Stimulated activated CD8-positive, alpha-beta memory T cell treated with anti-CD3 and anti-CD28 coated beads, Interleukin-15, amount 100 ng/mL, for 4 hours (primary cell): ENCODE results near the gene IGFALS.

Experiments
- DNase-seq, 2 donors: peaks; one replicate each; pipeline ENCODE4 v3.0.0-alpha.2; 2020; ENCODE audit warnings: low read depth in 2 of 2

IGFALS gene

DNA sequence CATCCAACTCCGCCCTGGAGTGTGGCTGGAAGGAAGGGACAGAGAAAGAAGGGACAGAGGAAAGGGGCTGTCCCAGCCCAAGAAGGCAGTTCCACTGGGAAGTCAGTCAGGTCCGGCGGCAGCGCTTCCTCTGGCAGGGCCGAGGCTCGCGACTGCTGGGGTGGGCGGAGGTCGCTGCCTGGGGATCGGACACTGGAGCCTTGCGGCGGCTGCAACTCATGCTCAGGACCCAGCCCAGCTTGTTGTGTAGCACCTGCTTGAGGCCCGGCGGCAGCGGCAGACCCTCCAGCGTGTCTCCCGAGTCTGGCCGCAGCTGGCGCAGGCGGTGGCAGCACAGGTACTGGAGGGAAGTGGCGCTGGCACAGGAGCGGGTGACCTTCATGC is 16.5 kb downstream of the IGFALS start:
- no peak for DNase-seq

DNA sequence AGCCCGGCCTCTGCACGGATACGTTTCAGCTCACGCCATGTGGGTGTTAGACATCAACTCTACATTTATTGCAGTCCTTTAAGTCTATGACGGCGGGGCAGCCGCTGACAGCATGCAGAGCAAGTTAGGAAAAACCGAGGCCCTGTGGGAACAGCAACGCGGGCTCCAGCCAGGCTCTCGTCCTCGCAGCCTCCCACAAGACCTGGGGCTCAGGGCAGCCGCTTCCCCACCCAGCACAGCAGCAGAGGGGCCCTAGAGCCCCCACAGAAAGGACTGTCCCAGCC is 16.9 kb downstream of the IGFALS start:
- no peak for DNase-seq

DNA sequence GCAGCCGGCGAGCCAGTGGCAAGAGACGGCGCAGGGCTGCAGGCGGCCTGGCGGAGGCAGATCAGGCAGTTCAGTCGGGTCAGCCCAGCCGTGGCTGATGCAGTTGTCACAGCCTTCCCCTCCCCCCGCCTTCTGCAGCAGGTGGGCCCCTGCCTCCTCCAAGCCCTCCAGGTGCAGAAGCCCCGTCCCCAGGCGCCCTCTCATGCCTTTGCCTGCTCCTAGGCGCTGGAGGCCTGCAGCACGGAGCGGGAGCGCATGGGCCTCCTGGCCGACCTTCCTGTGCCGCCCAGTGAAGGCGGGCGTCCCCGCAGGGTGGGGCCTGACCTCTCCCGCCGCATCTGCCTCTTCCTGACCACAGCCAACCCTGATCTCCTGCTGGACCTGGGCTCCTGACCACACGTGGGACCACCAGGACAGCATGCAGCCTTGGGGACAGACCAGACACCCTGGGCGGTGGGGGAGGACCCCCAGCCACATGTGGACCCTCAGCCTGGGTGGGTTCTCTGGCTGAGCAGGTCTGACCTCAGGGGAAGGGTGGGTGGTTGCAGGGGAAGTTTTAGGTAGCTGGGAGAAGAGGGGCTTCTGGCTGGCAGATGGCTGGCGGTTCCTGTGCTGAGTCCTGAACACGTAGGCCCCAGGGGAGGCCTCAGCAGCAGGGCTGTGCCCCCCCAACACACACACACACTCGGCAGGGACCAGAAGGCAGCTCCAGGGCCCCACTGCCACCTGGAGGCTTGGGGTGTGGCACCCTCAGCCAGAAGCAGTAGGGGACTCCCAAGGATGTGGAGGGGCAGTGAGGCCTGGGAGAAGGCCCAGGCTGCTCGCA is 17.4 kb downstream of the IGFALS start:
- DNase-seq, result no peak

DNA sequence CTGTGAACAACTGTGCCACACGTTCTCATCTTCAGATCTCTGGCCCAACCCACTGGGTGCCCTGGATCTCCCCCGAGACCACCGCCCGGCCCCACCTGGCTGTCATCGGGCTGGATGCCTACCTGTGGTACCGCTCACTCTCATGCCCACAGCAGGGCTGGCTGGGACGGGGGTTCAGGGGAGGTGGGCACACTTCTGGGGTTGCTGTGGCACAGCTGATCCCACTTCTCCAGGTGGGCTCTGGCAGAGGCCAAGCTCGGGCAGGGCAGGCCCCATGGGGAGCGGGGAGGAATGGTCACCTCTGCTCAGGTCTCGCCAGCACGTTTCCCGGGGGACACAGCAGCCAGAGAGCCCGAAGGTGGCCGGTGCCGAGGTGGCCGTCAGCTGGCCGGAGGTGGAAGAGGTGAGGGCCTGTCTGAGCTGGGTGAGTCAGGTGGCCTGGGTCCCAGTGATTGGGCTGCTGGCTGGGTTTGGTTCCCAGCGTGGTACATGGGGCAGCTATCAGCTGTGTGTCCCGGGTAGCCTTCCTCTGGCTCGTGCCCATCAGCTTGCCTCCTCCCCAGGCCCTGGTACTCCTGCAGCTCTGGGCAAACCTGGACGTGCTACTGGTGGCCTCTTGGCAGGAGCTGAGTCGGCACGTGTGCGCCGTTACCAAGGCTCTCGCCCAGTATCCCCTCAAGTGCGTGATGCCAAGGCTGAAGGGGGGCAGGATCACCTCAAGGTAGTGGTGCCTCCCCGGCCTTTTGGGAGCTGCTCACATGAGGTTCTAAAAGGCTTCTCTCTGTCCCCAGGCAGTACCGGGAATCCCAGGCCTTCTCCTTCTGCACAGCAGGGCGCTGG is 18.3 kb downstream of the IGFALS start:
- no peak for DNase-seq

DNA sequence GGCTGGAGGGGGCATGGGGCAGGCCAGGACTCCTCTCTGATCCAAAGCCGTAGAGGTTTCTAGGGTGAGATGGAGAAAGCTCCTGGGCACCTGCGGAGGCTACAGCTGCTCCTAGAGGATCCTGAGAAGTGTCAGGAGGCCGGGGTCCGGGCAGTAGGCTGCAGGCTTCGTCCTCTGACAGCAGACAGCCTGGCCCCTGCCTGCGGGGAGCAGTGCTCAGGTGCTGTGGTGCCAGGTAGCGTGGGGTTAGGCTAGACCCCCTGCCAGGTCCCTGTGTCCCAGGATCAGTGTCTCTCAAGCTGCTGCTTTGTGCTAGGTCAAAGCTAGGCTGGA is 19.1 kb downstream of the IGFALS start:
- no peak for DNase-seq

DNA sequence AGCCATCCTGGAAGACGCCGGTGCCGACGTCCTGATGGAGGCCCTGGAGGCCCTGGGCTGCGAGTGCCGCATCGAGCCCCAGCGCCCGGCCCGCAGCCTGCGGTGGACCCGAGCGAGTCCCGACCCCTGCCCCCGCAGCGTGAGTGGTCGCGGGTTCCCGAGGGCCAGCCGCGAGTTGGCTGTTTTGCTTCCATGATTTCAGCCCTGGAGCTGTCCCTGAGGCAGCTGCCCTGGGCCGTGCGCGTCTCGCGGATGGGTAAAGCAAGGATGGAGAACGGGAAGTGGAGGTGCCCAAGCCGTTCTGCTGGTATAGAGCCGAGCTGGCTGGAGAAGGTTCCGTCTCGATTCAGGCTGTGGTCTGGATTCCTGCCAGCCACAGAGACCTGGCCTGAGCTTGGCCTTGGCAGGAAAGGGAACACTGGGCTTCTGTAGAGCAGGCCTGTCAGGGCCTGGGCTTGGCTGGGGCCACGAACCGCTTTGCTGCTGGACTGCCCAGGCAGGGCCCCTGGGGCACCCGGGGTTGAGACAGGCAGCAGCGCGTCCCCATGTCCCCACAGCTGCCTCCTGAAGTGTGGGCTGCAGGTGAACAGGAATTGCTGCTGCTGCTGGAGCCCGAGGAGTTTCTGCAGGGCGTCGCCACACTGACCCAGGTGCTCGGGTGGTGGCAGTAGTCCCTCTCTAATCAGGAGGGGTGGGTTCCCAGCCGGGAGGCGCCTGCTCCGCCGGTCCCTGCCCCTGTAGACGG is 19.6 kb downstream of the IGFALS start:
- no peak for DNase-seq

DNA sequence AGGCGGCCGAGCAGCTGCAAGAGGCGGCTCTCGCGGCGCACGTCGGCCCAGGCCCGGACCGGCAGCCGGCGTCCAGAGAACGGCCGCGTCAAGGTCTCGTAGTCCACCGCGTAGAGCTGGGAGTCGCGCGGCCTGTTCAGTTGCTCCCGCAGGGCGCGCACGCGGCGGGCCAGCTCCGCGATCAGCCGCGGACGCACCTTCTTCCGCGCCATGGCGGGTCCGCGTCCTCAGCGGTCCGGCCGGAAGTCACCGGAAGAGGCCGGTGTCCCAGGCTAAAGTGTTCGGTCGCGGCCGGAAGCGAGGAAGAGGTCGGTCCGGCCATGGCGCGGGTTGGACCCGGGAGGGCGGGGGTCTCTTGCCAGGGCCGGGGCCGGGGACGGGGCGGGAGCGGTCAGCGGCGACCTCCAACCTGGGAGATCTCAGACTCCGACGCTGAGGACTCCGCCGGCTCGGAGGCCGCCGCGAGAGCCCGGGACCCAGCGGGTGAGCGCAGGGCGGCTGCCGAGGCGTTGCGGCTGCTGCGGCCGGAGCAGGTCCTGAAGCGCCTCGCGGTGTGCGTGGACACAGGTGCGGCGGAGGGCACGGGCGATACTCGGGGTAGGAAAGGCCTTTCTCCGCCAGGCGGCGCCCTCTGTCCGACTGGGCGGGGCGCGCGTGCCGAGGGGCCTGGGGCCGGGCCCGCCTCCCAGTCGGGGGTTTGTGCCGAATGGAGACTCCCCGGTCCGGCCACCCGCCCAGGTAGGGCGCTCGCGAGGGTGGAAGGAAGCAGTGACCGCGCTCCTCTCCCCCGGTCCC is 20.4 kb downstream of the IGFALS start, which contains the start of gene MRPS34:
TSS of gene MRPS34 (minus strand) at position 227 of the 795 bp plus-strand sequence. CDS start at position 212, 15 bp downstream.
- DNase-seq, result peak; percentile 53 to 61

DNA sequence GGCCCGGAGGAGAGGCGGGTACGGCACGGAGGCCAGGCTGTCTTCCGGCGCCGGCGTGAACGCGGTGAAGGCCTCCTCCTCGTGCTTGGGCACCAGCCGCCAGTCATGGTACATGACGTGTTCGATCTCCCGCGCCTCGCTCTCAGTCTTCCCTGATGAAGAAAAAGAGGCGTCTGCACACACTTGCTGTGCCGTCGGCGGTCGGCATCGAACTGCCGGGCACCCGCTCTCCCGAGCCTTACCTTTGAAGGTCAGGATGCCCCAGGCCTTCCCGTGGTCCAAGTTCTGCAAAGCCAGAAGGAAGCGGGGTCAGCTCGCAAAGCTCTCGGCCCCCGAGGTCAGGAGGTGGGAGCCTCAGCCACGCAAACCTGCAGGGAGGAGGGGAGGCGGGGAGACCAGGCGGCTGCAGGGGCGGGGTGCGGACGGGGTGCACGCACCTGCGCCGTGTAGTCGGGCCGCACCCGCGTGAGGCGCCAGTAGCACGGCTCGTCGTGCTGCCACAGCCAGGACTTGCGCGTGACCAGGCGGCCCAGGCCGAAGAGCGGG is 21.1 kb downstream of the IGFALS start, which contains the start of gene EME2:
TSS of gene EME2 (plus strand) at position 449 of the 546 bp plus-strand sequence. CDS start 418 bp downstream, outside the sequence.
- peak in 1 of 2 donors; percentile 21 for DNase-seq

DNA sequence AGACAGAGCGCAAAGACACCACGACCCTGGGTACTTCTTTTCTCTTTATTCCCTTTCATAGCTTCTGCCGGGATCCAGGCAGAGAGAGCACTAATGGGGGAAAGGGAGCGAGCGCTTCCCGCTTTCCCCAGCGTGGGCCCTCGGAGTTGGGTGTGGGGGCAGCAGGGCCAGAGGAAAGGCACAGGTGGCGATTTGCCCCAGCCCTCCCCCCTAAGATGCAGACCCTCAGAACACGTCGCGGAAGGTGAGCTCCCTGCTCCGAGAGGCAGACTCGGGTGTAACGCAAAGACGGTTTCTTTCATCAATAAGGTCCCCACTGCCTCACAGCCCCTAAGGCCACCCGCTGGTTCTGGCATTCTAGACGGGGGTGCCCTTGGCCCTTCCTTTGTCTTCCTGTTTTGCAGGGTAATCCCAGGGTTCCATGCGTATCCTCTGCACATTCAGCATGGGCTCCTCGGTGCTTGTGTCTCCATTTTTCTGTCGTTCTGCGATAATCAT is 21.6 kb downstream of the IGFALS start:
- DNase-seq, result no peak

DNA sequence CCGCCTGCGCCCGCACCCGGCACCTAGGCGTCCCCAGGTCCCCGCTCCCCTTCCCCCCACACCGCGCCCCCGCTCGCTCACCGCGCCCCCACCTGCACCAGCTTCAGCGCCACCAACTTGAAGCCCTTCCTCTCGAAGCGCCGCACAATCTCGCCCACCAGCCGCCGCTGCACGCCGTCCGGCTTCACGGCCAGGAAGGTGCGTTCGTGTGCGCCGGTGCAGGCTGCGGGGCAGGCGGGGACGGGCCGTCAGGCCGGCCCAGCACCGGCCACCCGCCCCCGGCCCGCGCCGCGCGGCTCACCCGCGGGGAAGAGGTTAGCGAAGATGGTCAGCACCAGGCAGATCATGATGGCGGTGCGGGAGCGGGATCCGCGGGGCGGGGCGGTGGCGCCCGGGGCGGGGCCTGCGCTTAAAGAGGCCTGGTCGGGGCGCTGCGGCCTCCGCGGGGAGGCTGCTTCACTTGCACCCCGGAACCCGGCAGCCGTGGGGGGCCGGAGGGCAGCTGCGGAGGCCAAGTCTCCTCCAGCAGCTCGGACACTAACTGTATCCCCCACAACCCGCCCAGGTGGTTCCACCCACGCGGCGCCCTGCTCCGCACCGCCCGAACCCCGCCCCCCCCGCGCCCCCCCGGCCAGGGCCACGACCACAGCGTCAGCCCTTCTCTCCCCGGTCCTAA is 22.2 kb downstream of the IGFALS start, which contains the start of gene NME3:
TSS of gene NME3 (minus strand) at position 356 of the 676 bp plus-strand sequence. CDS start at position 347, 9 bp downstream.
- DNase-seq, result peak; percentile 39 to 54

DNA sequence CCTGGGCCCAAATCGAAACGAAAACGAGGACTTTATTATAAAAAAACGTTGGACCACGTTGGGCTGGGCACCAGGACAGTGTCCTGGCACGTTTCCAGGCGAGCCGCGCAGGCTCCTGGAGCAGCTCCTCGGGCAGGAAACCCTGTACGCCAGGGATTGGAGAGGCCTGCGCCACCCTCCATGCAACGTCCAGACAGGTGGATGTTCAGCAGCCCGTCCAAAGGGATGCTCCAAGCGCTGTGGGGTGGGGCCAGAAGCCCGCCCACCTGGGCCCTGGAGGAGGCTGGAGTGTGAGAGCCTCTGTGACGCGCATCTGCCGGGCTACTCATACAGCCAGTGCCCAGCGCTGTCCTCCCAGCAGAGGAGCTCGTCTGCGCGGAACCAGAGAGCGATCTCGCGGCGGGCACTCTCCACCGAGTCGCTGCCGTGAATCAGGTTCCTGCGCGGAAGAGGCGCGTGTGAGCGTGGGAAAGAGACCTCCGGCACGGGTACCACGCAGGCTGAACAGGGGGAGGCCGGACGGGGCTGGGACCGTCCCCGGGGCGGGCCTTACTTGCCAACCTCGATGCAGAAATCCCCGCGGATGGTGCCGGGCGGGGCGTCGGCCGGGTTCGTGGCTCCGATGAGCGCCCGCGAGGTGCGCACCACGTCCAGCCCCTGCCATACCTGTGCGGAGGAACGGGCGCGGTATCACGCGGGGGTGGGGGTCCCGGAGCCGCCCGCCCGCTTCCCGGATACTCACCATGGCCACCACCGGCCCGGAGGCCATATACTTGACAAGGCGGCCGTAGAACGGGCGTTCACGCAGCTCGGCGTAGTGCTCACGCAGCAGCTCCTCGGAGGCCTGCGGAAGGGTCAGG is 22.9 kb downstream of the IGFALS start:
- DNase-seq, result peak in 1 of 2 donors; percentile 20

DNA sequence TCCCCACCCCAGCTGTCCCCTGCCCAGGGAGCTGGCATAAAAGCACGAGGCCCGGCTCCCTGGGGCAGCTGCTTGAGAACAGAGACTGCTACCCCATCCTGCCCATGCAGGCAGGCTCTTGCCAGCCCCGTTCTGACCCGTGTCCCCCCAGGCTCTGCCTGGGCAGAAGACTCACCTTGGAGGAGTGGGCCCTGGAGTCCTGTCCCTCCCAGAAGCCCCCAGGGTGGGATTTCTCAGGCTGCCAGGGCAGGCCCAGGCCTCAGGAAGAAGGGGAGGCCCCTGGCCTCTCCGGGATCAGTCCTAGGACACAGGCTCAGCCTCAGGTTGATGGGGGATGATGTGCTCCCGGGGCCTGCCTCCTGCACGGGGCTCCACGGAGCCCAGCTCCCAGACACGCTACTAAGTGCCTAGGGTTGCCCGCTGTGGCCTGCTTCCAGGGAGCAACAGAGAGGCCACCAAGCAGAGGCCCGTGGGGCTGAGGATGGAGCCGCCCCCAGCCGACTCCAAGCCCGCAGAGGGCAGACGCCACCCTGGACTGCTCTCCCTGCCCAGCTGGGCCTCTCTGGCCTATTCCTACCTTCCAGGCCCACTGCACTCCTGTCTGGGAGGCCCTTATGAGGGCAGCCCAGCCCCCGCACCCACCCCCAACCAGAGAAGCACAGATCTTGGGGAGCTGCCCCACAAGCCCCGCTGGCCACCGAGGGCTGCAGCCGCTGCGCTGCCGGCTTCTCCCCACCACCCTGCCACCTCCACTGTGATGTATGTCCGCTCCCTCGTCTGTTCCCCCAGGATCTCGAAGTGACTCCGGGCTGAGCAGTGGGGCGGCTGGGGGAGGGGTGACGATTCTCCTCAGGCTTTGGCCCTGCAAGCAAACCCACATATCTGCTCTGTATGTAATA is 23.9 kb downstream of the IGFALS start:
- DNase-seq, result no peak

DNA sequence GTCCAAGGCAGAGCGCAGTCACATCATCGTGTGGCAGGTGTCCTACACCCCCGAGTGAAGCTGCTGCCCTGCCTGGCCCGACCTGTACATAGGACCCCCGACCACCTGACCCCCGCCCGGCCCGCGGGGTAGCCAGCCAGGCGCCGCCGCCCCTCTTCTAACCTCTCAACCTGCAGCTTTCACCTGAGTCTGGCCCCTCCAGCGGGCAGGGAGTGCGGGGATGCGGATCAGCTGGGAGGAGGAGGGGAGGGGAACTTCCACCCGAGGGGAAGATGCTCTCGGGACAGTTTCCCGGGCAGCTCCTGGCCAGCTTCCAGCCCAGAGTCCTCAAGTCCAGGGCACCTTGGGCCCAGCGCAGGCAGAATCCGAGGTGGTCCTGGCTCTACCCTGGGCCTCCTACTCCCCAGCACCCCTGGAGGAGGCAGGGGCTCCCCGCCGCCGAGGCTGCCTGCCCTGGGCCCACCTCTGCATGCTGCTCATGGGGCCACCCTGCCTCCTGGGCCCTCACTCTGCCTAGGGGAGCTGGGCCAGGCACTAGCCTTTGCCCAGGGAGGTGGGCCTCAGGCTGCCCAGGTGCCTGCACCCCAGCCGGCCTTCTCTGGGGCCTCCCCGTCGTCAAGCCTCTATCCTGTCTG is 24.6 kb downstream of the IGFALS start:
- DNase-seq, result no peak

DNA sequence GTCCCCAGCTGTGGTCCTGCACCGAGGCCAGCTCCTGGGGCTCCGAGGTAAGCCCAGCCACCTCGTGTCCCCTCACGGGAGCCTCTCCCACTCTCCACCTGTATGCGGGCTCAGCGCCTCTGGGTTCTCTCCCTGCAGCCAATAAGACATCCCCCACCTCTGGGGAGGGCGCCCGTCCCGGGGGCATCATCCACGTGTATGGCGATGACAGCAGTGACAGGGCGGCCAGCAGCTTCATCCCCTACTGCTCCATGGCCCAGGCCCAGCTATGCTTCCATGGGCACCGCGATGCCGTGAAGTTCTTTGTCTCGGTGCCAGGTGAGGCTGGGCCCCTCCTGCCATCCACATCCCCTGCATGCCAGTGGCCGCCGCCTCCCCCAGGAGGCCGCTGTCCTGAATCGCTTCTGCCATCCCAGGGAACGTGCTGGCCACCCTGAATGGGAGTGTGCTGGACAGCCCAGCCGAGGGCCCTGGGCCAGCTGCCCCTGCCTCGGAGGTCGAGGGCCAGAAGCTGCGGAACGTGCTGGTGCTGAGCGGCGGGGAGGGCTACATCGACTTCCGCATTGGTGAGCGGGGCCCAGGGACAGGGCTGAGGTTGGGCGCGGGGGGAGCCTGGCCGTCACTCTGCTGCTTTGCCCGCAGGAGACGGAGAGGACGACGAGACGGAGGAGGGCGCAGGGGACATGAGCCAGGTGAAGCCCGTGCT is 25.3 kb downstream of the IGFALS start:
- DNase-seq, result no peak

DNA sequence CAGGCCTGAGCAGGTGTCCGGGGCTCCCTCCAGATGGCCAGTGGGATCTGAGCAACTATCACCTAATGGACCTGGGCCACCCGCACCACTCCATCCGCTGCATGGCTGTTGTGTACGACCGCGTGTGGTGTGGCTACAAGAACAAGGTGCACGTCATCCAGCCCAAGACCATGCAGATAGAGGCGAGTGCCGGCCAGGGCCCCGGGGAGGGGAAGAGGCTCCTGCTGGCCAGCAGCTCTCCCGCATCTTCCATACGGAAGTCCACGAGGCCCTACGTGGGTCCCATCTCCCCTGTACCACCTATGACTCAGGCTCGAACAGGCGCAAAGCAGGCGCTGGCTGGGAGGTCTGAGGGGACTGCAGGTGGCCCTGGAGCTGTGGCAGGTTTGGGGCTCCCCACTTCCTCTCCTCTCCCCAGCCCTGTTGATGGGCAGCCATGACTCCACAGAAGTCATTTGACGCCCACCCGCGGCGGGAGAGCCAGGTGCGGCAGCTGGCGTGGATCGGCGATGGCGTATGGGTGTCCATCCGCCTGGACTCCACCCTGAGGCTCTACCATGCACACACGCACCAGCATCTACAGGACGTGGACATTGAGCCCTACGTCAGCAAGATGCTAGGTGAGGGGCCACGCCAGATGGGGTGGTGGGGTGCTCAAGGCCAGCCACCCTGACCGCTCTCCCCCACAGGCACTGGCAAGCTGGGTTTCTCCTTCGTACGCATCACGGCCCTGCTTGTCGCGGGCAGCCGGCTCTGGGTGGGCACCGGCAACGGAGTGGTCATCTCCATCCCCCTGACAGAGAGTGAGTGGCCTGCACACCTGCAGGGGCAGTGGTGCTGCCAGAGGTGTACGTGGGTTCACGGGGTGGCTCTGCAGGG is 26.1 kb downstream of the IGFALS start:
- no peak for DNase-seq

DNA sequence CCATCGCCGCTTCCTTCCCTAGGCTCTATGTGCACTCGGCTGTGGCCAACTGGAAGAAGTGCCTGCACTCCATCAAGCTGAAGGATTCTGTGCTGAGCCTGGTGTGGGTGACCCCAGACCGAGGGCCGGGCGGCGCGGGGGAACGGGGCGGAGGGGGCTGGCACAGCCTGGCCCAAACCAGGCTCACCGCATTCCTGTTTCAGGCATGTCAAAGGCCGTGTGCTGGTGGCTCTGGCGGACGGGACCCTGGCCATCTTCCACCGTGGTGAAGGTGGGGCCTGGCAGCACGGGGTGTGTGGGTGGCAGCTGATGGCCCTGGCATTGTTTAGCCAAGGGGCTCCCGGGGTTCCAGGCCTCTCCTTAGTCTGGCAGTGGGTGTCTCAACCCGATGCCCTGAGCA is 26.8 kb downstream of the IGFALS start:
- DNase-seq, result no peak
